ENCODE measurements around the gene ACVR2B. TPM values are rescaled to one million over a fixed set of nuclear protein-coding genes. Genes with fewer than 3 reads are reported as not detected.
A peak's percentile ranks its signal among the peaks of the same experiment; 100 is the strongest.
"Not testable (repeated sequence)": the region's sequence is repeated elsewhere in the genome, so short reads cannot be mapped to it uniquely, and the experiment has no call there.

Gene ACVR2B
- total RNA-seq, 4 donors from 2014 or later, result 2.4 to 12.1 (median 6.3) TPM

DNA sequence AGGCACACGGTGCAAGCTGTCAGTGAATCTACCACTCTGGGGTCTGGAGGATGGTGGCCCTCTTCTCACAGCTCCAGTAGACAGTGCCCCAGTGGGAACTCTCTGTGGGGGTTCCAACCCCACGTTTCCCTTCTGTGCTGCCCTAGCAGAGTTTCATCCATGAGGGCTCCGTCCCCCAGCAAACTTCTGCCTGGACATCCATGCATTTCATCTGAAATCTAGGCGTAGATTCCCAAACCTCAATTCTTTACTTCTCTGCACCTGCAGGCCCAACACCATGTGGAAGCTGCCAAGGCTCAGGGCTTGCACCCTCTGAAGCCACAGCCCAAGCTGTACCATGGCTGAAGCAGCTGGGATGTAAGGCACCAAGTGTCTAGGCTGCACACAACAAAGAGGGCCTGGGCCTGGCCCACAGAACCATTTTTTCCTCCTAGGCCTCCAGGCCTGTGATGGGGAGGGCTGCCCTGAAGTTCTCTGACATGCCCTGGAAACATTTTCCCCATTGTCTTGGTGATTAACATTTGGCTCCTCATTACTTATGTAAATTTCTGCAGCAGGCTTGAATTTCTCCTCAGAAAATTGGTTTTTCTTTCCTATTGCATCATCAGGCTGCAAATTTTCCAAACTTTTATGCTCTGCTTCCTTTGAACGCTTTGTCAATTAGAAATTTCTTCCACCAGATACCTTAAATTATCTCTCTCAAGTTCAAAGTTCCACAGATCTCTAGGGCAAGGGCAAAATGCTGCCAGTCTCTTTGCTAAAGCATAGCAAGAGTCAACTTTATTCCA, 20.6 kb upstream of the ACVR2B start:
- H3K27ac ChIP-seq; in situ Hi-C loops (cut with MboI; ENCODE audit: low sequenced_read_pairs in 4 of 4); ATAC-seq: not testable (repeated sequence)

GRCh38 chr3:38433661-38434060, 20.0 kb upstream of the ACVR2B start:
- H3K27me3 ChIP-seq; ATAC-seq; DNase-seq; H3K9me3 ChIP-seq; H3K4me3 ChIP-seq; H3K4me1 ChIP-seq; in situ Hi-C loops (cut with MboI; ENCODE audit: low sequenced_read_pairs in 4 of 4); intact Hi-C loops (cut with DNase I; ENCODE audit: low total_unique reads); H3K27ac ChIP-seq; H3K36me3 ChIP-seq: not testable (repeated sequence)

More for the DNA sequence above, 20.6 kb upstream of the ACVR2B start:
- H3K9me3 ChIP-seq; intact Hi-C loops (cut with DNase I; ENCODE audit: low total_unique reads); H3K4me3 ChIP-seq; H3K36me3 ChIP-seq; H3K27me3 ChIP-seq; H3K4me1 ChIP-seq; DNase-seq: not testable (repeated sequence)

DNA sequence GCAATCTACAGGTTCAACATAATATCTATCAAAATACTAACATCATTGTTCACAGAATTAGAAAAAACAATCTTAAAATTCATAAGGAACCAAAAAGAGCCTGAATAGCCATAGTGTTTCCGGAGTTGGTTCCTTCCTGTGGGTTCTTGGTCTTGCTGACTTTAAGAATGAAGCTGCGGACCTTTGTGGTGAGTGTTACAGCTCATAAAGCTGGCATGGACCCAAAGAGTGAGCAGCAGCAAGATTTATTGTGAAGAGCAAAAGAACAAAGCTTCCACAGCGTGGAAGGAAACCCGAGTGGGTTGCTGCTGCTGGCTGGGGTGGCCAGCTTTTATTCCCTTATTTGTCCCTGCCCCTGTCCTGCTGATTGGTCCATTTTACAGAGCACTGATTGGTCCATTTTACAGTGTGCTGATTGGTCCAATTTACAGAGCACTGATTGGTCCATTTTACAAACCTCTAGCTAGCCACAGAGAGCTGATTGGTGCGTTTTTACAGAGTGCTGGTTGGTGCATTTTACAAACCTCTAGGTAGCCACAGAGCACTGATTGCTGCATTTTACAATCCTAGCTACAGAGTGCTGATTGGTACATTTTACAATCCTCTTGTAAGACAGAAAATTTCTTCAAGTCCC, 15.1 kb upstream of the ACVR2B start:
- H3K27ac ChIP-seq; ATAC-seq; H3K9me3 ChIP-seq; in situ Hi-C loops (cut with MboI; ENCODE audit: low sequenced_read_pairs in 4 of 4); H3K4me3 ChIP-seq; H3K36me3 ChIP-seq; H3K4me1 ChIP-seq; H3K27me3 ChIP-seq; DNase-seq; intact Hi-C loops (cut with DNase I; ENCODE audit: low total_unique reads): not testable (repeated sequence)

DNA sequence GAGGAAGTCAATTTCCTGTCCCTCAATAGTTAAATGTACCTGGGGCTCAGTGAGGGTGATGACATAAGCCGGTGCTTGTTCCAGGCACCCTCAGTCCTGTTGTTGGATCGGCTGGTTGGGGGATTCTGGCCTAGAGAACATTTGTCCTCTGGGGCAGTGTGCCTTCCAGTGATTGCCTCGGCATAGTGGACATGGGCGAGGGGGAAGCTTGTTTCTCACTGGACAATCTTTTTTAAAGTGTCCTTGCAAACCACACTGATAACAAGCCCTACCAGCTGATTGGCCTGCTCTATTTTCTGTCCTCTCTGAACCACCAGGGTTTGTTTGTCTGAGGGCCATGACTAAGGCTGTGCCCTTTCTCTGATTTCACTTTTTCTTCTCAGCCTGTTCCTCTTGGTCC, 10.5 kb upstream of the ACVR2B start:
- DNase-seq; intact Hi-C loops (cut with DNase I; ENCODE audit: low total_unique reads); H3K36me3 ChIP-seq; in situ Hi-C loops (cut with MboI; ENCODE audit: low sequenced_read_pairs in 4 of 4); H3K4me1 ChIP-seq; ATAC-seq; H3K27ac ChIP-seq; H3K27me3 ChIP-seq; H3K9me3 ChIP-seq; H3K4me3 ChIP-seq: not testable (repeated sequence)

DNA sequence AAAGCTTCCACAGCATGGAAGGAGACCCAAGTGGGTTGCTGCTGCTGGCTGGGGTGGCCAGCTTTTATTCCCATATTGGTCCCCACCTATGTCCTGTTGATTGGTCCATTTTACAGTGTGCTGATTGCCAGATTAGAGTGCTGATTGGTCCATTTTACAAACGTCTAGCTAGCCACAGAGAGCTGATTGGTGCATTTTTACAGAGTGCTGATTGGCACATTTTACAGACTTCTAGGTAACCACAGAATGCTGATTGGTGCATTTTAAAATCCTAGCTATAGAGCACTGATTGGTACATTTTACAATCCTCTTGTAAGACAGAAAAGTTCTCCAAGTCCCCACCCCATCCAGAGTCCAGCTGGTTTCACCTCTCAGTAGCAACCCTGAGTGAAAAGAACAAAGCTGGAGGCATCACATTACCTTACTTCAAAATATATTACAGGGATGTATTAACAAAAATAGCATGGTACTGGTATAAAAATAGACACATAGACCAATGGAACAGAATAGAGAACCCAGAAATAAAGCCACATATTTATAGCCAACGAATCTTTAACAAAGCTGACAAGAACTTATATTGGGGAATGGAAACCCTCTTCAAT, 7.5 kb upstream of the ACVR2B start:
- Histone ChIP-seq H3K27me3 (no peaks in the 10 kb centered on the region), H3K36me3 (no peaks in the 10 kb centered on the region), H3K4me1 (peaks cover 5 to 7% of the 10 kb centered on the region in 2 donors), H3K9me3 (no peaks in the 10 kb centered on the region), H3K4me3 (no peak overlapping the region), H3K27ac (peak overlapping the region in 1 of 4 donors; percentile 47)
- intact Hi-C loops (cut with DNase I; ENCODE audit: low total_unique reads), result no loop called here
- DNase-seq (no peak), ATAC-seq (peak; percentile 47 to 60)
- in situ Hi-C loops (cut with MboI; ENCODE audit: low sequenced_read_pairs in 4 of 4), result no loop called here
- TF ChIP-seq POLR2A (IDR thresholded peaks at IDR 0.05) (no peak), CTCF (IDR thresholded peaks at IDR 0.05 in 4 of 5, conservative IDR thresholded peaks at IDR 0.05 in 1 of 5) (no peak)

GRCh38 chr3:38446812-38447211, 6.9 kb upstream of the ACVR2B start:
- intact Hi-C loops (cut with DNase I; ENCODE audit: low total_unique reads), result no loop called here
- H3K9me3 ChIP-seq, result no peaks in the 10 kb centered on the region
- in situ Hi-C loops (cut with MboI; ENCODE audit: low sequenced_read_pairs in 4 of 4), result no loop called here
- H3K4me1 ChIP-seq, result peaks cover 5 to 7% of the 10 kb centered on the region in 2 donors
- DNase-seq (no peak), ATAC-seq (no peak)
- H3K27ac ChIP-seq, result peak overlapping the region in 1 of 4 donors; percentile 47
- H3K36me3 ChIP-seq, result no peaks in the 10 kb centered on the region
- H3K27me3 ChIP-seq, result no peaks in the 10 kb centered on the region
- H3K4me3 ChIP-seq, result no peak overlapping the region
- TF ChIP-seq CTCF (IDR thresholded peaks at IDR 0.05 in 4 of 5, conservative IDR thresholded peaks at IDR 0.05 in 1 of 5), result no peak
- no peak for TF ChIP-seq POLR2A (IDR thresholded peaks at IDR 0.05)
